Fibroblast of lung (primary cell): ENCODE measurements around the gene MYO1H. TPM values are rescaled to one million over a fixed set of nuclear protein-coding genes. Genes with fewer than 3 reads are reported as not detected.
"Not testable (repeated sequence)": the region's sequence is repeated elsewhere in the genome, so short reads cannot be mapped to it uniquely, and the experiment has no call there.

Experiments used
- DNase-seq, 2 donors: peaks; one replicate each; pipeline versions ENCODE4 v3.0.0 to v3.0.0-alpha.2; 2010; ENCODE audit warnings: low read depth in 2 of 2
- H2AFZ ChIP-seq: 2 replicates; pipeline ENCODE4 v1.5.1; 2012; ENCODE audit warnings: low read length, control low read depth, inconsistent platforms
- H3K27ac ChIP-seq: 2 replicates; pipeline ENCODE4 v1.5.1; 2011; ENCODE audit warnings: low read length, control low read depth; ENCODE audit not compliant: insufficient read depth
- H3K27me3 ChIP-seq: 2 replicates; pipeline ENCODE4 v1.5.1; 2011; ENCODE audit warnings: mild to moderate bottlenecking, low read length; ENCODE audit not compliant: control insufficient read depth, insufficient read depth
- H3K36me3 ChIP-seq: 2 replicates; pipeline ENCODE4 v1.5.1; 2011; ENCODE audit warnings: low read length; ENCODE audit not compliant: control insufficient read depth, insufficient read depth
- H3K4me1 ChIP-seq: 2 replicates; pipeline ENCODE4 v1.5.1; 2011; ENCODE audit warnings: low read length; ENCODE audit not compliant: control insufficient read depth, insufficient read depth; ENCODE audit errors: extremely low read depth
- H3K4me2 ChIP-seq: 2 replicates; pipeline ENCODE4 v1.5.1; 2011; ENCODE audit warnings: low read length, control low read depth; ENCODE audit not compliant: insufficient read depth; ENCODE audit errors: extremely low read depth
- H3K4me3 ChIP-seq, 4 experiments: fragments of 200-600 bp in 1 of 4; sonication (generic) in 1 of 4; replicated peaks in 1 of 4; 2 replicates each; pipeline ENCODE4 v1.5.1; 2011 to 2016; ENCODE audit warnings: low read length in 4 of 4, low read depth in 3 of 4, mild to moderate bottlenecking in 3 of 4, control low read depth in 2 of 4, inconsistent platforms in 1 of 4, mixed read lengths in 1 of 4; ENCODE audit not compliant: insufficient read depth in 1 of 4; ENCODE audit errors: control extremely low read depth in 1 of 4
- H3K79me2 ChIP-seq: 2 replicates; pipeline ENCODE4 v1.5.1; 2012; ENCODE audit warnings: mild to moderate bottlenecking, low read length, inconsistent platforms; ENCODE audit not compliant: control insufficient read depth, insufficient read depth
- H3K9ac ChIP-seq: 2 replicates; pipeline ENCODE4 v1.5.1; 2011; ENCODE audit warnings: mild to moderate bottlenecking, low read length, control low read depth; ENCODE audit not compliant: insufficient read depth
- H3K9me3 ChIP-seq: 2 replicates; pipeline ENCODE4 v1.5.1; 2012; ENCODE audit warnings: low read depth, low read length; ENCODE audit not compliant: control insufficient read depth, insufficient read depth
- H4K20me1 ChIP-seq: 2 replicates; pipeline ENCODE4 v1.5.1; 2011; ENCODE audit warnings: low read length; ENCODE audit not compliant: control insufficient read depth, insufficient read depth; ENCODE audit errors: extremely low read depth
- EZH2 ChIP-seq: IDR thresholded peaks from 2 replicates; pipeline ENCODE4 v1.5.1; 2012; ENCODE audit warnings: low read length, control low read depth, mild to moderate bottlenecking; ENCODE audit errors: missing control alignments
- polyA plus RNA-seq, 2 donors: library from polyadenylated mRNA; depleted of rRNA in 1 of 2; stranded (reverse) in 1 of 2; unstranded in 1 of 2; fragments of >200 nt; gene quantifications; 2 replicates each; pipeline ENCODE4 v1.2.1, GENCODE V29; 2011 to 2012; ENCODE audit warnings: missing spikeins in 1 of 2
- total RNA-seq: library from RNA; depleted of rRNA; stranded (reverse); fragments of >200 nt; gene quantifications from 2 replicates; pipeline ENCODE4 v1.2.1, GENCODE V29; 2014
- TF ChIP-seq, protein P1 (sequence below), 2 donors: IDR thresholded peaks in 1 of 2; conservative IDR thresholded peaks in 1 of 2; 1 replicate in 1 of 2; 2 replicates in 1 of 2; pipeline ENCODE4 v1.5.1; 2011 to 2012; ENCODE audit warnings: low read length in 2 of 2, control low read depth in 1 of 2, inconsistent platforms in 1 of 2, low read depth in 1 of 2, mild to moderate bottlenecking in 1 of 2

Gene MYO1H
- total and polyA plus RNA-seq, 2 donors (not counting 1 experiment from before 2014, with no cell fraction given): 0.07 TPM; not detected in 1

DNA sequence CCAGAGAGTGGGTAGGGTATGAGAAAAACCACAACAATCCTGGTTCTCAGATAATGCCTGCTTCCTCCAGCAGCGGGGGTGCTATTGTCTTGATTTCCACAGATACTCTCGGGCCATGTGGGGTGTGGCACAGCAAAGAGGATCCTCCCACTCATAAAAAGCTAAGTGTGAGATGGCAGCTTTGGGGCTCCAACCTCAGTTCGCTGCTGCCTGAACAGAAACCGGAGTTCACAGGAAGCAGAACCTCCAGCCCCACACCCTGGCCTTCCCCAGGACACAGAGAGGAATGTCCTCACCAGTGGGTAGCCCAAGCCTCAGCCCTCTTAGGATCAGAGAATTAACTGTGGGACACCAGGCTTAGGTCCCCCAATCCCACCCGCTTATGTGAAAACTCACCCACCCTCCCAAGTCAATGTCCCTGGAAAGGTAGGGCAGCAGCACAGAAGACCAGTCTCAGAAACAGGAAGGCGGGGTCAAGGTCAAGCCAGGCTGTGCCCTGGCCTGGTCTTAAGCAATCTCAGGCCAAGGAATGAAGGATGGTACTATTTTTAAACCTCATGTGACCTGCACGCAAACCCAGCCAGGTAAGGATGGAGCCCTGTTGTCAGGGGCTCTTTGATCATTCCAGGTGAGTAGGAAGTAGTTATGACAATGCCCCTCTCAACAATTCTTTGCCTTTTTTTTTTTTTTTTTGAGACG lies 120.4 kb downstream of the MYO1H start:
- Histone ChIP-seq H3K27me3 (no peaks in the 10 kb centered on the region), H3K36me3 (peaks cover 25% of the 10 kb centered on the region), H3K4me1 (peaks cover 38% of the 10 kb centered on the region), H3K9ac (no peak overlapping the region), H3K79me2 (peaks cover 91% of the 10 kb centered on the region), H3K9me3 (no peaks in the 10 kb centered on the region), H3K4me2 (no peak overlapping the region), H3K4me3 (no peak overlapping the region), H2AFZ (no peak overlapping the region), H3K27ac (no peak overlapping the region), H4K20me1 (no peaks in the 10 kb centered on the region)
- no peak for TF ChIP-seq EZH2
- TF ChIP-seq, protein P1, sequence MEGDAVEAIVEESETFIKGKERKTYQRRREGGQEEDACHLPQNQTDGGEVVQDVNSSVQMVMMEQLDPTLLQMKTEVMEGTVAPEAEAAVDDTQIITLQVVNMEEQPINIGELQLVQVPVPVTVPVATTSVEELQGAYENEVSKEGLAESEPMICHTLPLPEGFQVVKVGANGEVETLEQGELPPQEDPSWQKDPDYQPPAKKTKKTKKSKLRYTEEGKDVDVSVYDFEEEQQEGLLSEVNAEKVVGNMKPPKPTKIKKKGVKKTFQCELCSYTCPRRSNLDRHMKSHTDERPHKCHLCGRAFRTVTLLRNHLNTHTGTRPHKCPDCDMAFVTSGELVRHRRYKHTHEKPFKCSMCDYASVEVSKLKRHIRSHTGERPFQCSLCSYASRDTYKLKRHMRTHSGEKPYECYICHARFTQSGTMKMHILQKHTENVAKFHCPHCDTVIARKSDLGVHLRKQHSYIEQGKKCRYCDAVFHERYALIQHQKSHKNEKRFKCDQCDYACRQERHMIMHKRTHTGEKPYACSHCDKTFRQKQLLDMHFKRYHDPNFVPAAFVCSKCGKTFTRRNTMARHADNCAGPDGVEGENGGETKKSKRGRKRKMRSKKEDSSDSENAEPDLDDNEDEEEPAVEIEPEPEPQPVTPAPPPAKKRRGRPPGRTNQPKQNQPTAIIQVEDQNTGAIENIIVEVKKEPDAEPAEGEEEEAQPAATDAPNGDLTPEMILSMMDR (conservative IDR thresholded peaks at IDR 0.05 in 1 of 2, IDR thresholded peaks at IDR 0.05 in 1 of 2; ENCODE audit: low read depth in 1 of 2, low read length in 2 of 2): no peak
- DNase-seq: no peak

DNA sequence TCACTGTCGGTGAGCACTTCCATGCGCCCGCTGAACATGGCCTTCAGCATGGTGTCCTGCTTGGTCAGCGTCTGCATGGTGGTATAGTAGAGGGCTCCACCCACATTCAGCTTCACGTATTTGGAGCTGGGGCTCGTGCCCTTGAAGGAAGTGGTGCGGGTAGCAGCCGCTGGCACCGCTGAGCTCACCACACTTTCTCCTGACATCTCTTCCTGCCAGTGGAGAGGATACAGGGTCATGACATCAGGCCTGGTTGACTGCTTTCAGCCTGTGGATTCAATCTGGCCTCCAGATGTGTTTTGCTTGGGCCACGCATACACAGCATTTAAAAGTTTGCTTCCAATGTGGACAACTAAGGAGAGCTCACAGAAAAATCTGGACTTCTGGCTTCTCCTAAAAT lies 121.8 kb downstream of the MYO1H start:
- H3K27me3 ChIP-seq: no peaks in the 10 kb centered on the region
- peak overlapping the region; percentile 32 for H3K27ac ChIP-seq
- H3K79me2 ChIP-seq: peaks cover 98% of the 10 kb centered on the region
- H2AFZ ChIP-seq: no peak overlapping the region
- no peaks in the 10 kb centered on the region for H3K9me3 ChIP-seq
- H4K20me1 ChIP-seq: no peaks in the 10 kb centered on the region
- no peak for DNase-seq
- H3K4me1 ChIP-seq: peaks cover 30% of the 10 kb centered on the region
- H3K36me3 ChIP-seq: peaks cover 25% of the 10 kb centered on the region
- TF ChIP-seq EZH2: no peak
- TF ChIP-seq, protein P1 (conservative IDR thresholded peaks at IDR 0.05 in 1 of 2, IDR thresholded peaks at IDR 0.05 in 1 of 2; ENCODE audit: low read depth in 1 of 2, low read length in 2 of 2): no peak
- no peak overlapping the region for H3K4me2 ChIP-seq
- no peak overlapping the region for H3K4me3 ChIP-seq
- no peak overlapping the region for H3K9ac ChIP-seq

DNA sequence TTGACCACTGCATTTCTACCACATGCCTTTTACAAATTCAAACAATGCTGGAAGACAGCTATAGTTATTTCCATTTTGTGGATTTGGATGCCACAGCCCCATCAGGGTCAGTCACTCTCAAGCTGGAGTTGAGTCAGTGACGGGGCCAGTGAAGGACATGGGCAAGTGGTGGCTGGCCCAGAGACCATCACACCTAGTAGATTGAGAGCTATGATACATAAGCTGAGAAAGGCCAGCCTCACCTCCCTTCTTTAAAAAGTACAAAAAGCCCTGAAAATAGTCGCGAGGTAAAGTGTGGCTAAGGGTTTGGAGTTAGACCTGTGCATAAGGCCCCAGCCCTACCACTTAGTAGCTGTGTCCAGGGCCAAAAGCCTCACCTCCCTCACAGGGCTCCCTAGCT lies 125.3 kb downstream of the MYO1H start:
- Histone ChIP-seq H3K9me3 (no peaks in the 10 kb centered on the region), H3K27ac (peak overlapping the region; percentile 9), H3K9ac (no peak overlapping the region), H3K79me2 (peaks cover 94% of the 10 kb centered on the region), H3K4me3 (no peak overlapping the region), H3K4me2 (no peak overlapping the region), H3K4me1 (peaks cover 10% of the 10 kb centered on the region), H4K20me1 (no peaks in the 10 kb centered on the region), H2AFZ (no peak overlapping the region), H3K36me3 (peaks cover 10% of the 10 kb centered on the region), H3K27me3 (no peaks in the 10 kb centered on the region)
- DNase-seq: no peak
- TF ChIP-seq, protein P1 (conservative IDR thresholded peaks at IDR 0.05 in 1 of 2, IDR thresholded peaks at IDR 0.05 in 1 of 2; ENCODE audit: low read depth in 1 of 2, low read length in 2 of 2): no peak
- TF ChIP-seq EZH2: no peak

DNA sequence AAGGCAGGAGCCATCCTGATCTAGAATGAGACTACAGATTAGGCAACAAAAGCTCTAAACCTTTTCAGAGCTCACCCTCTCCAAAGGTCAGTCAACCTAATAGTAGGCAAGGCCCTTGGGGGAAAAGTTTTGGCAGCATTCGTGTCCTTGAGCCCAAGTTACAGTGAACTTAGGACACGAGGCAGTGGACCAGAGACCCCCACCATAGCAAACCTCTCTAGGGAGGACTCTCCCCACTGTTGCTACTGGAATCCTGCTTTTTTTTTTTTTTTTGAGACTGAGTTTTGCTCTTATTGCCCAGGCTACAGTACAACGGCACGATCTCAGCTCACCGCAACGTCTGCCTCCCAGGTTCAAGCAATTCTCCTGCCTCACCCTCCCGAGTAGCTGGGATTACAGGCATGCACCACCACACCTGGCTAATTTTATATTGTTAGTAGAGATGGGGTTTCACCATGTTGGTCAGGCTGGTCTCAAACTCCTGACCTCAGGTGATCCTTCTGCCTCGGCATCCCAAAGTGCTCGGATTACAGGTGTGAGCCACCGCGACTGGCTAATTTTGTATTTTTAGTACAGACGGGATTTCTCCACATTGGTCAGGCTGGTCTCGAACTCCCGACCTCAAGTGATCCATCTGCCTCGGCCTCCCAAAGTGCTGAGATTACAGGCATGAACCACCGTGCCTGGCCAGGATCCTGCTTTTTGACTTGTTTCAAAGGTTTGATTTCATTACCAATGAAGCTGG lies 126.0 kb downstream of the MYO1H start:
- H3K9ac ChIP-seq, H3K9me3 ChIP-seq, H4K20me1 ChIP-seq, H3K4me2 ChIP-seq, H3K36me3 ChIP-seq, H2AFZ ChIP-seq, DNase-seq, H3K27me3 ChIP-seq: not testable (repeated sequence)
- Histone ChIP-seq H3K4me1 (peaks cover 12% of the 10 kb centered on the region), H3K27ac (peak overlapping the region; percentile 9), H3K4me3 (peak overlapping the region in 1 of 4 experiments; percentile 86), H3K79me2 (peaks cover 96% of the 10 kb centered on the region)
